Left cardiac atrium (tissue), 4 donors: Measurements from ENCODE around the gene PHOX2B. TPM values are rescaled to one million over a fixed set of nuclear protein-coding genes. Genes with fewer than 3 reads are reported as not detected.

ENCODE experiments used
- ATAC-seq, 2 donors: fragments of 200-7000 bp; cut with Tn5 transposase; one replicate each; pipeline ENCODE4 v1.9.1; 2020; ENCODE audit warnings: mild to moderate bottlenecking in 2 of 2, moderate library complexity in 2 of 2
- DNase-seq: peaks from one replicate; pipeline ENCODE4 v3.0.0-alpha.2; 2020
- intact Hi-C, 2 donors: fragments of 100-400 bp; cut with DNase I; formaldehyde crosslinking; loops; one replicate each; pipeline versions ENCODE4 v1.14.1 to v1.15.1; 2022 to 2023
- long read RNA-seq: library from polyadenylated mRNA; unstranded; transcript quantifications from one replicate; pipeline ENCODE4 v2.0.0, GENCODE V29; 2021
- total RNA-seq, 2 donors: library from RNA; stranded (reverse); fragmentation: NEBNext Ultra II Directional; extraction: Animal tissue kit (Norgen Biotek cat#: 25700); gene quantifications; one replicate each; pipeline ENCODE4 v1.2.1, GENCODE V29; 2021
- donor health status: DM: no; HTN: yes; CAD: no.
- donor health status: DM: no; HTN: yes; CAD: no; lungs with severe emphysema.
- donor health status: DM: yes; HTN: yes; CAD: no.
- donor health status: Dilated cardiomyopathy.

PHOX2B gene
- not detected for total RNA-seq
- long read RNA-seq: 0 reads

DNA sequence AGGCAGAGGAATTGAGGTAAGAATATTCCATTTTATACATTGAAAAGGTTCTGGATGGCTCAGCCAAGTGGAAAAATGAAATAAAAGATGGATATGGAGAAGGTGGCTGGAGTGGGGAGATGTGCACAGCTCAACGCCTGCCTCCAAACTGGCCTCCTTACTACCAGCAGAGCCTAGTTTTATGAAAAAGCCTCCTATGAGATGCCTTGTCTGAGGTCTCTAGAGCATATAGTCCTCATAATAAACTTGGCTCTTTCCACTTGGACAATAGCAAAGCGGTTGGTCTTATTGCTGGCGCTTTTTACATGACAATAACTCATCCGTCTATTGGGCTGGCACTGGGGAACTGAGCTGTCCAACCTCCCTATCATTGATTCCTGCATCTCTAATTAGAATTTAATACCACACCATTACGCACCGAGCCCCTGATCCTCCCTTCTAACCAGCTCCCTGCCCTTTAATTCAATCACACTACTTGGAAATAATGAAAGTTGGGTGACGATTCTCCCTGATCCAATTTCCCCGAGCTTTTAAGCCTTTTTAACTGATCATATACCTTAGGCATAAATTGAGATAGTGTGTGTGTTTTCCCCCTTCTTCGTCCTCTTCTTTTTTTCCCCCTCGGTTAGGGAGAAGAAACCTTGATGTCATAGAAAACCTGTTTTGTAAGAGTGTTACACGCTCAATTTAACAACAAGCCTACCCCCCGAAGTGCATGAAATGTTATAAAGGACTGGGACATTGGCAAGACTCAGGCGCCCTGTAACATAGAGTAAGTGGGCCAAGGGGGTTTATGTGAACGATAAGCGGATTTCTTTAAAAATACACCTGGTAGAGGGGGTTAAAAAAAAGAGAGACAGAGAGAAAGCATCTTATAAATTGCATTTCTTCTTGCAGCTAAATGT is at the start of gene PHOX2B:
PHOX2B (minus strand) TSS at position 155 of the 905 bp plus-strand sequence; CDS start at position 40, 115 bp downstream.
- DNase-seq: no peak
- intact Hi-C loops: no loop called here
- no peak for ATAC-seq

DNA sequence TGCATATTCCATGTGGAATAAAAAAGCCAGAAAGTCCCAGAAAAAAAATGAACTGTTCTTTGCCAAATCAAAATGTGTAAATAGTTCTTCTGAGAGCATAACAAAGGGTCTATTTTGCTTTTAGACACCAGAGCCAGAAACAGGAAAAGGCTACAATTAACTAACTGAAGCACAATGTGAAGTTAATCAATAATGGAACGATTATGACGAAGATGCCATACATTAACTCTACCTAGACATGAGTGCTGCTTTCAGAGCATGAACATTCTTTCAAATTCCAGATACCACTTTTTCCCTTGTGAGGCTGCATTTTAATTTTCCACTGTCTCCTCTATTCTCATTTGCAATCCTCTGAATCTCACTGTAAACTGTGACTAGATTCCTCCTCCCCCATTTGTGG is 48.7 kb upstream of the PHOX2B start:
- intact Hi-C loops: no loop called here
- no peak for DNase-seq
- ATAC-seq: no peak

- ATAC-seq (peak; percentile 50 to 74), DNase-seq (no peak)
- intact Hi-C loops: no loop called here
Observed at GRCh38 chr4:41796545-41797210, 48.2 kb upstream of the PHOX2B start.

DNA sequence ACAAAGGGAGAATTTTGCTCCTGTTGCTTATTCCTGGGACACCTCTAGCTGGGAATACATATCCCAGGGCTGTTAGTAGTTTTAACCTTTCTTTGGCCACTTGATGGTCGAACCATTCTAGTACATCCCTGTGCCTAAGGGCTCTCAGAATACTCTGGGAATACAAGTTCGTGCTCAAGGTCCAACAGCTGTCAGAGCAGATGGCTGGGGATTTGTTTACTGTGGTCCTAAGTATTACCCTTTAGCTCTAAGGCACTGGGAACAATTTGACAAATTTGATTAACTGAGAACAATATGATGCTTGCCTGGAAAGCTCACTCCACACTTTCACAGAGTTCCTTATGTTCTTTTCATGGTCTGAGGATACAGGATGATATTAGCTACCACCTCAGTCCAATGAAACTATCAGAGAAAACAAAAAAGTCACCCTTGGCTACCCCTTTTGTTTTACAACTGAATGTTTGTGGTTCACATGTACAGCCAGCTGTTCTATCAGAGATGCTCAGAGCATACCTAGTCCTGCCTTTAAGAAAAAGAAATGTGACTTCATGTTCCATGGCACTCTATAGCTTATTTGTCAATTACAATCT is 47.4 kb upstream of the PHOX2B start:
- intact Hi-C loops: no loop called here
- DNase-seq (no peak), ATAC-seq (no peak)

DNA sequence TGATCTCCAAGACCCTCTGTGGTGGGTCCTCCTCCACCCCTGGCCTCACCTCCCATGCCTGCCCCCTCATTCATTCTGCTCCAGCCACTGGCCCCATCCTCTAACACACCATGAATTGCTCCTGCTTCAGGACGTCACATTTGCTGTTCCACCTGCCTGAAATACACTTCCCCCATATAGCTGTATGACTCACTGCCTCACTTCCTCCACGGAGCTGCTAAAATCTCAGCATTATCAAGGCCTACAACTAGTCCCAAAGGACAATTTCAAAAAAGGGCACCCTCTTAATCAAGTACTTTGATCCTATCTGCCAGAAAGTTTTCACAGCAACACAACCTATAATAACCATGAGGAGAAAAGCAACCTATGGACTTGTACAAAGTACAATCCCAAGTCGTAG is 43.6 kb upstream of the PHOX2B start:
- DNase-seq: no peak
- intact Hi-C loops: no loop called here
- no peak for ATAC-seq

DNA sequence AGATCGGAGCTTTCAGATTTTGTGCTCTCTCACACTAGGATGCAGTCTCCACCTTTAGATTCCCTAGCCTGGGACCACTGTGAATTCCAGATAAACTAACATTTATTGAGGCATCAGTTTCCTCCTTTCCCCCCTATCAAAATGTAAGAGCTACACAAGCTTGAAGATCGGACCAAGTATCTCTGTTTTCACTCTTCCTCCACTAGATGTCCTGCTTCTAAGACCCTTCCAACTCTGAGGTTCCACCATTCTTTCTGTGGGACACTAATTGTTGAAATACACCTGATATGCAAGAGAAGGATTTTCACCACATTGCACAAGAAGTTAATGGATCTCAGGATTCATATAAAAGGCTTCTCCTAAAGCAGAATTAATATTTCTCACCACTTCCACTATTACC is 43.0 kb upstream of the PHOX2B start:
- no peak for DNase-seq

GRCh38 chr4:41787931-41788330 is 39.4 kb upstream of the PHOX2B start:
- intact Hi-C loops: no loop called here
- DNase-seq: no peak
- ATAC-seq: no peak

More for the DNA sequence above, 43.0 kb upstream of the PHOX2B start:
- intact Hi-C loops: no loop called here
- ATAC-seq: no peak

GRCh38 chr4:41785665-41786064 is 37.1 kb upstream of the PHOX2B start:
- ATAC-seq (no peak), DNase-seq (no peak)
- intact Hi-C loops: no loop called here

GRCh38 chr4:41784191-41784979 is 35.9 kb upstream of the PHOX2B start:
- intact Hi-C loops: no loop called here
- DNase-seq (no peak), ATAC-seq (no peak)

DNA sequence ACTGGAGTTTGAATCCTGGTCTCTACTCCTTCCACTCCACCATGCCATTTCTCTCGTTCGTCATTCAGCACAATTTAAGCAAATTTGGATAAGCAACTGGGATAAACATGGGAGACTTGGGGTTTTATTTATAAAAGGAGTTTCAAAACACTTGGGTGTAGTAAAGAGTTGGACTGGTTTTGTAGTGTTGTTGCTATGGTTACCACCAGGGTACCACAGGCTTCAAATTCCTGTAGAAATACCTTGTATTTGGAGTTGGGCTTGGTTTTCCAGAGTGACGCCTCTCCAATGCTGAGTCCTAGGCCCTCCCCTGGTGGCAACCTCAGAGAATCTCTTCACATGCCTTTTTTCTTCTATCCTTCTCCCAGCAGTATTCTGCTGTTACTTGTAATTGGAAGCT is 27.9 kb upstream of the PHOX2B start:
- intact Hi-C loops: no loop called here
- DNase-seq (no peak), ATAC-seq (no peak)

- intact Hi-C loops: no loop called here
- ATAC-seq (no peak), DNase-seq (no peak)
Observed at GRCh38 chr4:41763729-41764128, 15.2 kb upstream of the PHOX2B start.

DNA sequence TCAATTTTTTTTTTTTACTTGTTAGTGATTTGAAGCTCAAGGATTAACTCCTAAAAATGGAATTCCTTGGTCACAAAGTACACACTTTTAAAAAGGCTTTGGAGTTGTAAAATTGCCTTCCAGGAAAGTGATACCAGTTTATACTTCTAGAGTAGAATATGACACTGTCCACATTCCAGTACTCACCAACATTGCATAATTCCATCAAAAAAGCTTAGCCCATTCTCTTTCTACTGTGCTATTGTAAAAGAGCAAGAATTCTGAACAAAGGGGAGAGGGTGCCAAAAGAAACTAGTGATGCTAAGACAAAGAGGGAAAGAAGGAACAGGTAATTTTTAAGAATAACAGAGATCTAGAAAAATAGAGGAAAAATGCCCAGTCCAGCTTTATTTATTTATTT is 10.4 kb upstream of the PHOX2B start:
- DNase-seq: no peak
- intact Hi-C loops: no loop called here
- ATAC-seq: no peak

GRCh38 chr4:41757521-41758156 is 9.1 kb upstream of the PHOX2B start:
- intact Hi-C loops: no loop called here
- no peak for ATAC-seq

GRCh38 chr4:41753942-41754341 is 5.4 kb upstream of the PHOX2B start:
- intact Hi-C loops: no loop called here
- no peak for DNase-seq
- ATAC-seq: no peak

More at GRCh38 chr4:41757521-41758156, 9.1 kb upstream of the PHOX2B start:
- DNase-seq: no peak

GRCh38 chr4:41752081-41752836 is 3.7 kb upstream of the PHOX2B start:
- intact Hi-C loops: no loop called here
- no peak for ATAC-seq

DNA sequence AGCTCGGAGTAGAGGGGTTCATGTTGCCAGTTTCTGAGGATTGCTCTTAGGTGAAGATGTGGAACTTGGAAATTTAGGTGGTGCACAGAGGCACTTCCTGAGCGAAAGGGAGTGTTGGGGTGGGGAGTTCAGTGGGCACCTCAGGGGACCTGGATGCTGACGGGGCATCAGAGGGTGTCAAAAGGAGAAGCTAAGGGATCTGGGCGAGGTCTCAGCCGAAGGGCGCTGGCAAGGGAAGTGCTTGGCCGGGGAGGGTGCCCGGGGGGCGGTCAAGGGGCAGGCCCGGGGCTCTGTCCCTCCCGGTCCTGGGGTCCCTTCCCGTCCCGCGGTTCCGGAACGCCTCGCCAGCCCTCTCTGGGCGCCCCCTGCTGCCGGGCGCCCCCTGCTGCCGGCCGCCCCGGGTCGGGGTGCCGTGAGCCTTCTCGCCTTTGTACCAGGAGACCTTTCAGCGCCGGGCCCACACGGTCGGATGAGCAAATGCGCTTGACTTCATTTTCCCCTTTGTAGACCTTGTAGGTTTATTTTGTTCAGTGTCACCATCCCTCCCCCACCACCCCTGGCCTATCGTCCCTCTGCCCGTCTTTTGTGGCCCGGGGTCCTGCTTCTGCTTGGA is 3.0 kb upstream of the PHOX2B start:
- intact Hi-C loops: no loop called here
- DNase-seq (no peak), ATAC-seq (no peak)

More at GRCh38 chr4:41752081-41752836, 3.7 kb upstream of the PHOX2B start:
- no peak for DNase-seq

DNA sequence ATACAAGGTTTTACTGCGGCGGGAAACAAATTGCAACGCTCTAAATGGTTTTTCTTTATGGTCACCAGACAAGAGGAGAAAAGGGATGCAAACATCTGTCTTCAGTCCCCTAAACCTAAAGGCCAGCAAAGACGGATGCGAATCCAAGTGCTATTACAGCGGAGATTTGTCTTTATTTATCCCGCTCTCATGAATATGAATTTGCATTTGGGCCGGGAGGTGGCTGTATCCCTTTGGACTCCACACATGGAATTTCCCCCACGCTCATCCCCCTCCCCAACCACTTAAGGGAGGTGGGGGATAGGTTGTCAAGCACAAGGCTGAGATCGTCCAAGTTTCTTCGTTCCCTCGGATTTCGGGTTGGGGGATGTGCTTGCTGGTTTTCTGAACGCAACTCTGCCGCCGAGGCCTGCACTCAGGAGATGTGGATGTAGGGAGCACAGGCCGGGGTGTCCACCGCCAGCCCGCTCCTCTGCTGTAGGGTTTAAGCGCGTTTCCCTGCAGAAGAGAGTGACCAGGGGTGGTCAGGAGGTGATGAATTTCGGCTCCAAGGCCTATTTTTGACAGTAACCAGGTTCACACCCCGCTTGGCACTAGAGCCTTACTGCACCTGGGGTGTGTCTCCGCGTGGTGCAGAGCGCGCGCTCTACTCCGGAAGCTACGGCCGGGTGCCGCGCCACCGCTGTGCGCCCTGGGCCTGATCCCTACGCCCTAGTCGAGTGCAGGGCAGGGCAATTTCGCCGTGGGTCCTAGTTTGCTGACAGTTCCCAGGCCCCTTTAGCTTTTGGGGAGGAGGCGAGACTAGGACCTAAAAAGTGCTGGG is 2.3 kb upstream of the PHOX2B start:
- no peak for DNase-seq
- intact Hi-C loops: no loop called here
- ATAC-seq: no peak
